CD4-positive, alpha-beta T cell treated with Interleukin-10 for 1 hour (primary cell): ENCODE results near the gene FERMT1.
"Not testable (repeated sequence)": the region's sequence is repeated elsewhere in the genome, so short reads cannot be mapped to it uniquely, and the experiment has no call there.

Source experiments
- DNase-seq: peaks from one replicate; pipeline ENCODE4 v3.0.0-alpha.2; 2020

Gene FERMT1

GRCh38 chr20:6114696-6115095, 8.1 kb downstream of the FERMT1 start:
- DNase-seq: no peak

DNA sequence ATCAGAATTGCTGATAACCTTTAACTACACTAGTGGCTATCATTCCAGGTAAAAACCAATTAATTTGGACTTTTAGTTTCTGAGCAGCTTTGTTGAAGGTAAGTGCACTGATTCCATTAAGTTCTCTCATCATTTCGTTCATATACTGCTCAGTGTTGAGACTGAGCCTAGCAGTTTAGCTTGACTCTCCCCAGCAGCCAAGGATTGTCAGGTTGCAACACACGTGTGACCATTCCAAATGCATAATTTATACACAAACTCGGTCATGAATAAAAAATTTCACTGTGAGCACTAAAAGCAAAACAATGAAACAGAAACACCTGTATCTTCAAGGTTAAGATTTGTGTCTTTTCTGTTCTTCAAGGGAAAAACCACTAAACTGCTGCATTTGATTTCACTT, 8.9 kb downstream of the FERMT1 start:
- no peak for DNase-seq

- DNase-seq: not testable (repeated sequence)
These were observed 9.9 kb downstream of the FERMT1 start for GRCh38 chr20:6112965-6113364.

GRCh38 chr20:6108330-6108729, 14.5 kb downstream of the FERMT1 start:
- DNase-seq: no peak

- DNase-seq: no peak
These were observed 18.2 kb downstream of the FERMT1 start for GRCh38 chr20:6104493-6105188.

DNA sequence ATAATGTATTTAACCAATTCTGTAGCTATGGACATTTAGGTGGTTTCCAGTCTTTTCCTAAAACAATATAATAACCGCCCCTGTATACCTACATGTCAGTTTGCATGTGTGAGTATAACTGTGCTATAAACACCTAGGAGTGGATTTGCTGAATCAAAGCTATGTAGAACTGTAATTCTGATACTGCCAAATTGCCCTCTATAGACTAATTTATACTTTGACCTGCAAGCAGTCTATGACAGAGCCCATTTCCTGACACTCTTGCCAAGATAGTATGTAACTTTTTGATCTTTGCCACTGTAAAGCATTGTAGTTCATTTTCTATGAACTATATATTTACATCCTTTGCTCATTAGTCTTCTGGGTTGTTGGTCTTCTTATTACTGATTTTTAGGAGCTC, 19.5 kb downstream of the FERMT1 start:
- no peak for DNase-seq

GRCh38 chr20:6101346-6101745, 21.5 kb downstream of the FERMT1 start:
- DNase-seq: no peak

- DNase-seq: no peak
These were observed 22.6 kb downstream of the FERMT1 start for GRCh38 chr20:6100246-6100645.

- DNase-seq: no peak
These were observed 23.0 kb downstream of the FERMT1 start for GRCh38 chr20:6099819-6100218.

GRCh38 chr20:6095409-6095808, 27.4 kb downstream of the FERMT1 start:
- no peak for DNase-seq

GRCh38 chr20:6094565-6094964, 28.3 kb downstream of the FERMT1 start:
- no peak for DNase-seq

DNA sequence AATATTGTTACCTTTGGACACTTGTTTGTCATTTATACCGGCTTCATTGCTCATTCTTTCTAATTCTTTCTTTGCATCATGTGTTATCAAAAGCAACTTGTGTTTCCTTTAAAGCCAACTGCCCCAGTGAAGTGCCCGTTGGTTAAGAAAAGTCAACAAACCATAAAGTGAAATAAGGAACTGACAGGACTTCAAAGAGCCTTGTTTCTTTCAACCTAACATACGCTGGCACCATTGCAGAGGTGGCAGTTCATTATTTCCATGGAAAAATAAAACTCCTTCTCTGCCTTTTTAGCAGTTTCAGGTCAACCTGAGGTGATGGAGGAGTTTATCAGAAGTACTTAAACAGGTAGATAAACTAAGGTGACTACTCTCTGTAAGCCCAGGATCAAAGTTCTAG, 28.8 kb downstream of the FERMT1 start:
- DNase-seq: no peak

DNA sequence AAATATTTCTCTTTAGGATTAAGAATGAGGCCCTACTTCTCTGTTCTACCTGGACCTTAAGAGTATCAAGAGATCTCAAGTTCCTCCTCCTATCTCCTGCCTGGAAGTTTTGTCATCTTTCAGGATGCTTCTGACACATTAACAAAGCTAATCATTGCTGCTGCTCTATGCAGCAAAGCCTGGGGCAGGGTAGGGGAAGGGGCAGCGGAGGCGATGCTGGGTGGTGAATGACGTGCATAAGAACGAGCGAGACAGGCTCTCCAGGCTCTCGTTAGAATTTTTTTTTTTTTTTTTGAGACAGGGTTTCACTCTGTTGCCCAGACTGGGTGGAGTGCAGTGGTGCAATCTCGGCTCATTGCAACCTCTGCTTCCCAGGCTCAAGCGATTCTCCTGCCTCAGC, 31.2 kb downstream of the FERMT1 start:
- DNase-seq: no peak

DNA sequence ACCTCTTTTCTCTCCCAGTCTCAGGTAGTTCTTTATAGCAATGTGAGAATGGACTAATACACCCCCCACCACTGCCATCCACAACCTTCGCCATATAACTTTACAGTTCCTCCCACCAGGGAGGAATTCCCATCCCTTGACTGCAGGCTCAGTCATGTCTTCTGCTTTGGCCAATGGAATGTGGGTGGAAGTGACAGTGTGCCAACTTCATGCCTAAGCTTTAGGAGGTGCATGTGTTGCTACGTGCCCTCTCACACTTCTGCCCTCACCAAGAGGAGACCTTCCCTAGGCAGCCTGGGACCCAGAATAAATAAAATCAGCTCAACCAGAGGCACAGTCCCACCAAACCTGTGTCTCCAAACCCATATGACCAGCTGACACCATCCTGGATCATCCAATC, 36.0 kb downstream of the FERMT1 start:
- DNase-seq: no peak

GRCh38 chr20:6083926-6084325, 38.9 kb downstream of the FERMT1 start:
- DNase-seq: no peak

DNA sequence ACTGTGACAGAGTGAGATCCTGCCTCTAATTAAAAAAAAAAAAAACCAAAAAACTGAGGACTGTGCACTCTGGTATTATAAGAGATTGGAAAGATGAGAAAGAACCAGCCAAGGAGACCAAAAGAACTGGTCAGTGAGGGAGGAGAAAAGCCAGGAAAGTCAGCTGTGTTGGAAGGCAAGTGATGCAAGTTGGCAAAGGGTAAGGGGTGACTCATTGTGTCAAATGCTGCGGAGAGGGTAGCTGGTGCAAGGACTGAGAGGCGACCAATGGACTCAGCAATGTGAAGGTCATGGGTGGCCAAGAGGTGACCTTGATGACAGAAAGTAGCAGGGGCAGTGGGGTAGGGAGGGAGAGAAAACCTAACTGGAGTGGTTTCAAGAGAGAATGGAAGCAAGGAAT, 41.6 kb downstream of the FERMT1 start:
- no peak for DNase-seq

DNA sequence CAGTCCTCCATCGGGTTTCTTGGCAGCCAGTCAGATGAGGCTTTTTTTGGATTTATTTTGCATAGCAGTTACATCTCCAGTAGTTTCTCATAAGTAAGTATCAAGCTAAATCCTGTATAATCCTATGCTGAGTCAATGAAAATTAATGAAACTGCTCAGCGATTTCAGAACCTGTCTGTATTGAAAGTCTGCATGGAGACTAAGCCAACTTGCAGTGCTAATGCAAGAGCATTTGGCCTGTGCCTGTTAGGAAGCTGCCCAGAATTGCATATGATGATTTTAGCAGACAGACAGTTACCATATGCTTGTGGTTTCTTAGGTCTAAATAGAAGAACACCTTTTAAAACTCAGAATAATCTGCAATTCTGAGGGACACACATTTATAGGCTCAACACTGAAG, 43.8 kb downstream of the FERMT1 start:
- DNase-seq: no peak

GRCh38 chr20:6075428-6076219, 47.2 kb downstream of the FERMT1 start:
- no peak for DNase-seq

DNA sequence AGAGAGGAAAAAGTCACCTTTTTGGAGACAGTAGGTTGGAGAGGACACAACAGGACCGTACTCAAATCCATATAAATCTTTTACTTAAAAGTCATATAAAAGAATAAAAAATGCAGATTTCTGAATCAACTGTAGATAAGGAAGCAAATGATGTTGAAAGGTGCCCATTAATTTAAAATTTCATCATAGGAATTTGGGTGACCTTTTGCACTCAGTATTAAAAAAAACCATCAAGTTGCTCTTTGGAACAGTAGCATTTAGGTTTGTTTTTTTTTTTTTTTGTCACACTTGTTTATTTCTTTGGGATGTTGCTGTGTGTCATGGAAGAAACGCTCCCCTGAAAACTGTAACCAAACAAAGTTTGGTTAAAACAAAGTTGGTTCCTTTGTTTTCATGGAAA, 48.0 kb downstream of the FERMT1 start:
- no peak for DNase-seq

DNA sequence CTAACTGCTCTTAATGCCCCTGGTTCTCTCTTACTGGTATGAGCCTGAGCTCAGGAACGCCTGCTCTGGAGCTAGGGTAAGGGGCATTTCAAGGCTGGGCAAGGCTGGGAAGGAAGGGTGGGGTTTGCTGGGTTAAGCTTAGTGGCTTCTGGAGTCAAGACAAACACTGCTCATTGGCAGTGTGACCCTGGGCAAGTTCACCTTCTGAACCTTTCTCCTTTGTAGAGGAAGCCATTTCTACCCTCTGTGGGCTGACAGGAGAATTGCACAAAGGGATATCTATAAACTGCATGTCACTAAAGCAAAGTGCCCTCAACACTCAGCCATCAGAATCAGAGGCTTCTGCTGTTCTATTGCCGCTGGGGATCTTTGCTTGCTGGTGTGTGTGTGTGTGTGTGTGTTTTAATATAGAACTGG, 48.7 kb downstream of the FERMT1 start:
- peak; percentile 25 for DNase-seq

DNA sequence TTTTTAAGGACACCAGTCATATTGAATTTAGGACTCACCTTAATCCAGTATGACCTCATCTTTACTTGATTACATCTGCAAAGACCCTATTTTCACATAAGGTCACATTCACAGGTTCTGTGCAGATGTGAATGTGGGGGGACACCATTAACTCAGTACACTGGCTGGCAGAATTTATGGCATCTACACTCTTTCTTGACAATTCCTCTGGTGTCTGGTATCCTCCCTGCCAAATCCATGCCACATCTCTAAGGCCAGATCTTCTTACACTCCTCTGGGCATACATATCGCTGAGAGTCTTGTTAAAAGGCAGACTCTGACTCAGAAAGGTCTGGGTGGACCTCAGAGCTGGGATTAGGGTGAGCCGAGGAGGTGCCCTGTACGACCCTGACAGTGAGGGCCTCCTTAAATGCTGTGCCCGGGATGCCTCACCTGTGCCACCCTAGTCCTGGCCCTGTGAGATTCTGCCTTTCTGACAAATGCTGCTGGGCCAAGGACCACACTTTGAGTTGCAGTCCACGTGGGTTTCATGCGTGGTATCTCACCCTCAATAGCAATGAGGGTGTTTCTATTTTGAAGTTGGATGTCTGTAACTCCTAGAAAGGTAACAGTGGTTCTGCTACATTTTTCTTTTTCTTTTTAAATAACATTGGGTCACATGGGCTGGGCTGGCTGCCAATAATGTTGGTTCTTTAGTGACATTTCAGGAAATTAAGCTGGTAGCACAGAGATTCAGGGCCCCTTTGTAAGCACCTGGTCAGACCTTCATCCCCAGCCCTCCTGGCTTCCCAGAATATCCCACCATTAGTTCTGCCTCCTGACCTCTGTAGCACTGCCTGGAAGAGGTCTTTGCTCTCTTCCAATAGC, 51.8 kb downstream of the FERMT1 start:
- DNase-seq: no peak

DNA sequence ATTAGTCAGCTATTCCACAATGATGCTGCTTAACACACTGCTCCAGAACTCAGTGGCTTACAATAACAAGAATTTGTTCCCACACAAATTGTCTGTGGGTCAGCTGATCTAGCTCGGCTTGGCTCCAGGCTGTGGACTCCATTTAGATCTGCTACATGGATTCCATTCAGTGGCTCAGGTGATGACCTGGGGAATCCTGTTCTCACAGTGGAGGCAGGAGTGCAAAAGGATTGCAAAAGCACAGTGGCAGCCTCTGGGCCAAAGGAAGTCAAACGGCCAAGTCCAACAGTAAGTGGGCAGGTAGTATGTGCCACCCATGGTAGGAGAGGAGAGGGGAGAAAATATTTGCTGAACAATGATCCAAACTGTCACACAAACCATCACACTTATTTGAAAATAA, 53.2 kb downstream of the FERMT1 start:
- no peak for DNase-seq

- no peak for DNase-seq
These were observed 55.0 kb downstream of the FERMT1 start for GRCh38 chr20:6067763-6068318.
